Stomach (tissue), 9 donors: ENCODE measurements around the gene HNRNPC. TPM values are rescaled to one million over a fixed set of nuclear protein-coding genes. Genes with fewer than 3 reads are reported as not detected.

Experiments
- DNase-seq, 2 donors: peaks; one replicate each; pipeline versions ENCODE4 v3.0.0 to v3.0.0-alpha.2; 2013 to 2019
- H3K27ac ChIP-seq, 5 donors: fragments of 200-600 bp in 4 of 5; sonication (generic) in 4 of 5; one replicate each; pipeline ENCODE4 v1.5.1; 2013 to 2019; ENCODE audit warnings: mild to moderate bottlenecking in 1 of 5, moderate library complexity in 1 of 5
- H3K27me3 ChIP-seq, 3 donors: fragments of 200-600 bp; sonication (generic); one replicate each; pipeline ENCODE4 v1.5.1; 2017 to 2019; ENCODE audit warnings: mixed run types in 1 of 3
- H3K36me3 ChIP-seq, 4 donors: fragments of 200-600 bp; sonication (generic); 1 replicate in 3 of 4; 2 replicates in 1 of 4; pipeline ENCODE4 v1.5.1; 2016 to 2019
- H3K4me1 ChIP-seq, 4 donors: fragments of 200-600 bp; sonication (generic); one replicate each; pipeline ENCODE4 v1.5.1; 2016 to 2019
- H3K4me3 ChIP-seq, 4 donors: fragments of 200-600 bp; sonication (generic) in 3 of 4; one replicate each; pipeline ENCODE4 v1.5.1; 2016 to 2019; ENCODE audit warnings: mild to moderate bottlenecking in 1 of 4
- H3K9me3 ChIP-seq, 4 donors: fragments of 200-600 bp; sonication (generic); one replicate each; pipeline ENCODE4 v1.5.1; 2016 to 2019
- EP300 ChIP-seq: sonication (generic); formaldehyde crosslinking; IDR thresholded peaks from one replicate; pipeline ENCODE4 v1.6.1; 2017; ENCODE audit warnings: antibody characterized with exemption
- POLR2A ChIP-seq, 4 donors: fragments of 450-650 bp; IDR thresholded peaks; one replicate each; pipeline ENCODE4 v1.6.1; 2016; ENCODE audit warnings: antibody characterized with exemption in 4 of 4, control low read depth in 2 of 4, mild to moderate bottlenecking in 1 of 4, moderate library complexity in 1 of 4
- POLR2AphosphoS5 ChIP-seq, 3 donors: sonication (generic); formaldehyde crosslinking; IDR thresholded peaks; one replicate each; pipeline ENCODE4 v1.6.1; 2016; ENCODE audit warnings: antibody characterized with exemption in 3 of 3
- WGBS, 5 donors: extraction: QIAGEN DNeasy Blood & Tissue Kit in 3 of 5; methylation state at CpG; one replicate each; pipeline versions ENCODE4 v1.1.5 to v1.1.7; 2013 to 2018; 5-methylcytosine and 5-hydroxymethylcytosine counted together
- intact Hi-C: fragments of 100-400 bp; cut with DNase I; formaldehyde crosslinking; loops from one replicate; pipeline ENCODE4 v1.15.1; 2023; ENCODE audit warnings: low total_unique reads
- polyA plus RNA-seq, 3 donors: library from polyadenylated mRNA; stranded (reverse); fragments of 200-250 nt; gene quantifications; one replicate each; pipeline ENCODE4 v1.2.3, GENCODE V29; 2013
- total RNA-seq, 5 donors: library from RNA; depleted of rRNA; stranded (reverse); fragments of >200 nt; gene quantifications; one replicate each; pipeline versions ENCODE4 v1.1.0 to v1.2.3, GENCODE V29; 2014 to 2016
- TF ChIP-seq, protein P1 (sequence below), 7 experiments: fragments of 450-650 bp in 4 of 7; fragments of 200-600 bp in 3 of 7; sonication (generic) in 3 of 7; IDR thresholded peaks; one replicate each; pipeline ENCODE4 v1.5.1; 2016 to 2019; ENCODE audit warnings: antibody characterized with exemption in 7 of 7, control low read depth in 2 of 7, mild to moderate bottlenecking in 1 of 7
- donor health status: healthy with polysubstance abuse.
- donor health status: Bipolar disorder and iron deficiency.
- donor health status: healthy.

The HNRNPC gene
- total and polyA plus RNA-seq, 8 donors = 110 to 516 (median 398) TPM

GRCh38 chr14:21203470-21204166 is 65.6 kb downstream of the HNRNPC start:
- no peak overlapping the region for H3K4me3 ChIP-seq
- no peaks in the 10 kb centered on the region for H3K9me3 ChIP-seq
- 70 to 78% (median 75%) methylated on average over 8 of the region's 8 CpGs for WGBS, 5 donors
- no peaks in the 10 kb centered on the region for H3K27me3 ChIP-seq
- no peak for DNase-seq
- TF ChIP-seq, protein P1, sequence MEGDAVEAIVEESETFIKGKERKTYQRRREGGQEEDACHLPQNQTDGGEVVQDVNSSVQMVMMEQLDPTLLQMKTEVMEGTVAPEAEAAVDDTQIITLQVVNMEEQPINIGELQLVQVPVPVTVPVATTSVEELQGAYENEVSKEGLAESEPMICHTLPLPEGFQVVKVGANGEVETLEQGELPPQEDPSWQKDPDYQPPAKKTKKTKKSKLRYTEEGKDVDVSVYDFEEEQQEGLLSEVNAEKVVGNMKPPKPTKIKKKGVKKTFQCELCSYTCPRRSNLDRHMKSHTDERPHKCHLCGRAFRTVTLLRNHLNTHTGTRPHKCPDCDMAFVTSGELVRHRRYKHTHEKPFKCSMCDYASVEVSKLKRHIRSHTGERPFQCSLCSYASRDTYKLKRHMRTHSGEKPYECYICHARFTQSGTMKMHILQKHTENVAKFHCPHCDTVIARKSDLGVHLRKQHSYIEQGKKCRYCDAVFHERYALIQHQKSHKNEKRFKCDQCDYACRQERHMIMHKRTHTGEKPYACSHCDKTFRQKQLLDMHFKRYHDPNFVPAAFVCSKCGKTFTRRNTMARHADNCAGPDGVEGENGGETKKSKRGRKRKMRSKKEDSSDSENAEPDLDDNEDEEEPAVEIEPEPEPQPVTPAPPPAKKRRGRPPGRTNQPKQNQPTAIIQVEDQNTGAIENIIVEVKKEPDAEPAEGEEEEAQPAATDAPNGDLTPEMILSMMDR (IDR thresholded peaks at IDR 0.05) = no peak
- no peak for TF ChIP-seq EP300
- no peak for TF ChIP-seq POLR2A (IDR thresholded peaks at IDR 0.05)
- TF ChIP-seq POLR2AphosphoS5 (IDR thresholded peaks at IDR 0.05) = no peak
- H3K27ac ChIP-seq = no peak overlapping the region
- H3K36me3 ChIP-seq = peaks cover 11 to 53% (median 37%) of the 10 kb centered on the region in 4 donors
- intact Hi-C loops = no loop called here
- peaks cover 0 to 8% (median 0%) of the 10 kb centered on the region in 4 donors for H3K4me1 ChIP-seq

GRCh38 chr14:21202463-21203358 is 66.5 kb downstream of the HNRNPC start:
- DNase-seq = no peak
- Histone ChIP-seq H3K4me3 (no peak overlapping the region), H3K36me3 (peaks cover 4 to 44% (median 28%) of the 10 kb centered on the region in 4 donors), H3K4me1 (peaks cover 0 to 8% (median 0%) of the 10 kb centered on the region in 4 donors), H3K9me3 (peaks cover 0 to under 1% (median 0%) of the 10 kb centered on the region in 4 donors), H3K27me3 (no peaks in the 10 kb centered on the region), H3K27ac (no peak overlapping the region)
- WGBS, 5 donors = 89 to 94% (median 89%) methylated on average over 4 of the region's 4 CpGs
- TF ChIP-seq, protein P1 (IDR thresholded peaks at IDR 0.05) = no peak
- TF ChIP-seq EP300 (no peak), POLR2AphosphoS5 (IDR thresholded peaks at IDR 0.05) (no peak), POLR2A (IDR thresholded peaks at IDR 0.05) (no peak)
- intact Hi-C loops = no loop called here

GRCh38 chr14:21201732-21202462 is 67.3 kb downstream of the HNRNPC start:
- WGBS, 5 donors = 74 to 81% (median 79%) methylated on average over 12 of the region's 12 CpGs
- TF ChIP-seq EP300 (no peak), POLR2AphosphoS5 (IDR thresholded peaks at IDR 0.05) (no peak), POLR2A (IDR thresholded peaks at IDR 0.05) (no peak)
- TF ChIP-seq, protein P1 (IDR thresholded peaks at IDR 0.05) = no peak
- no peak overlapping the region for H3K4me3 ChIP-seq
- no peak overlapping the region for H3K27ac ChIP-seq
- DNase-seq = no peak
- intact Hi-C loops = no loop called here
- peaks cover 0 to 8% (median 0%) of the 10 kb centered on the region in 4 donors for H3K4me1 ChIP-seq
- no peaks in the 10 kb centered on the region for H3K27me3 ChIP-seq
- peaks cover 0 to 8% (median 0%) of the 10 kb centered on the region in 4 donors for H3K9me3 ChIP-seq
- H3K36me3 ChIP-seq = peaks cover 0 to 36% (median 20%) of the 10 kb centered on the region in 4 donors
